ENCODE data around the gene SND1.

GRCh38 chr7:127620406-127621233 lies 31.4 kb upstream of the SND1 start:
- no peak for TF ChIP-seq EZH2phosphoT487 (conservative IDR thresholded peaks at IDR 0.05; ENCODE audit: low read length)
- TF ChIP-seq CTCF (IDR thresholded peaks at IDR 0.05; ENCODE audit: insufficient read depth, low read length, poor library complexity, severe bottlenecking): no peak

All from SU-DHL-6 (cell line).